ENCODE results near the gene CHAT.

CHAT gene

DNA sequence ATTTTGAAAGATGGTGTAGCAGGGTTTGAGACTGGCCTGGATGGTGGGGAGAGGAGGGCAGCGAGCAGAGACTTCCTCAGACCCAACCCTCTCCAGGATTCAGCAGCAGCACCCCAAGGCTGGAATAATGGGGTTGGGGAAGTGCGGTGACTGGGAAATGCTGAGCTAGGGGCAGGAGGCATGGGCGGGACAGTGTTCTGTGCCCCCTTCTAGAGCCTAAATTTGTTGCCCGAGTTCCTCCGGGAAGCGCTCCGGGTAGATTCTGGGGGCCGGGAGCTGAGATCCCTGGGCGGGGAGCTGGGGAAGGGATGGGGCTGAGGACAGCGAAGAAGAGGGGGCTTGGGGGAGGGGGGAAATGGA, at the start of gene CHAT:
Gene CHAT, plus strand, starts transcription at position 156 of the 360 bp plus-strand sequence. Its CDS starts 153 bp downstream, at position 309.
- peaks cover 66% of the 10 kb centered on the region for H3K27me3 Mint-ChIP-seq
- H3K27ac Mint-ChIP-seq, result no peak within 1 kb of the TSS
- H3K36me3 Mint-ChIP-seq (ENCODE audit: low read depth), result no peaks in the 10 kb centered on the region
- H3K4me1 Mint-ChIP-seq (ENCODE audit: low read depth), result peaks cover 6% of the 10 kb centered on the region
- H3K9me3 Mint-ChIP-seq, result peaks cover 6% of the 10 kb centered on the region
- H3K4me3 Mint-ChIP-seq, result no peak within 1 kb of the TSS

DNA sequence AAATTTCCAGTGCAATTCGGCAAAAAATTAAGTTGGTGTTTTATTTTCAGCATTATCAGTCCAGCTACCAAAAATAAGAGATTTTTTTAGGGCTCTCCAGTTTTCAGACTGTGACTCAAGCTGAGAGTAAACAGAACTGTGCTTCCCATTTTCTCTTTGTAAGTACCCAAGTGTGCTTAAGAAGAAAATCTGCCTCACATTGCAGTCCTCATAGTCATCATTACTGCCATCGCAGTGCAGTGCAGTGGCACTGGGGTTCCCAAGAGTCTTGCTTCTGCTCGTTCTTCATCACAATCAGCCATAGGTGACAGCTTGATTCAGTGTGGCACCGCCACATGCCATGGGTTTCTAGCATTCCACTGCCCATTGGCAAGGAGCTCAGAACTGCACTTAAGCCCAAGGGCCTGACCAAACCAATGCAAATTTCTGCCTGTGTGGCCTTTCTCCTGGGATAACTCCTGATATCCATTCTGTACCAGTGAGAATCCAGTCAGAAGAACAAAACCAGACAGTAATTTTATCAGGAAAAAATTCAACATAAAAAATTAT, 49.3 kb upstream of the CHAT start:
- Mint-ChIP-seq H3K9me3 (peaks cover 4% of the 10 kb centered on the region), H3K36me3 (ENCODE audit: low read depth) (no peaks in the 10 kb centered on the region), H3K4me3 (no peak overlapping the region), H3K4me1 (ENCODE audit: low read depth) (peaks cover 24% of the 10 kb centered on the region), H3K27ac (no peak overlapping the region), H3K27me3 (peaks cover 41% of the 10 kb centered on the region)

DNA sequence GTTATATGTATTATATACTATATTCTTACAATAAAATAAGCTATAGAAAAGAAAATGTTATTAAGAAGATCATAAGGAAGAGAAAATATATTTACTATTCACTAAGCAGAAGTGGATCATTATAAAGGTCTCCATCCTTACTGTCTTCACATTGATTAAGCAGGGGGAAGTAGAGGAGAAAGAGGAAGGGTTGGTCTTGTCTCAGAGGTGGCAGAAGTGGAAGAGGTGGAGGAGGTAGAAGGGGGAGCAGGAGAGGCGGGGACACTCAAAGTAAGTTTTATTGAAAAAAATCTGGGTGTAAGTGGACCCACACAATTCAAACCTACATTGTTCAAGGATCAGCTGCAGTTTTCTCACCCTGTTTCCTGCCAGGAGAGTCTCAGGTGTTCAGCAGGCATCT, 46.0 kb upstream of the CHAT start:
- Mint-ChIP-seq H3K27me3 (peaks cover 47% of the 10 kb centered on the region), H3K4me3 (no peak overlapping the region), H3K9me3 (peaks cover 4% of the 10 kb centered on the region), H3K27ac (peak overlapping the region; percentile 91), H3K36me3 (ENCODE audit: low read depth) (no peaks in the 10 kb centered on the region), H3K4me1 (ENCODE audit: low read depth) (peaks cover 37% of the 10 kb centered on the region)

DNA sequence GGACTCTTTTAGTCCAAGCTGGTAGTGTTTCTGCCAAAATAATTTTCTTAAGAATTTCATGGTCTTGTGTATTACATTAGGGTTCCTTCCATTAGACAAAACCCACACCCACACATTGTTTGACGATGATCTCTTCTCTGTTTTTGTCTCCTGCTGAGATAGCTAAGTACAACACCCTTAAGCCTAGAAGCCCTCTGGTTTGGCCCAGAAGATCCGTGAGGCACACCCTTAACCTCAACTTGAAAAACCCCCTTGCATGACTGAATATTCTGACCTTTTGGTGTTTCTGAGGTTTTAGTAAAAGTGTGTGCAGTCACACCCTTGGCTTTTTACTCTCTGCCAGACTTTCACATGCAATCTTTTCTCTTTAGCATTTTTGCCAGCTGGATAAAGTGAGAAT, 45.6 kb upstream of the CHAT start:
- Mint-ChIP-seq H3K27ac (peak overlapping the region; percentile 91), H3K27me3 (peaks cover 48% of the 10 kb centered on the region), H3K4me3 (peak overlapping the region; percentile 67), H3K9me3 (peaks cover 4% of the 10 kb centered on the region), H3K36me3 (ENCODE audit: low read depth) (no peaks in the 10 kb centered on the region), H3K4me1 (ENCODE audit: low read depth) (peaks cover 37% of the 10 kb centered on the region)

DNA sequence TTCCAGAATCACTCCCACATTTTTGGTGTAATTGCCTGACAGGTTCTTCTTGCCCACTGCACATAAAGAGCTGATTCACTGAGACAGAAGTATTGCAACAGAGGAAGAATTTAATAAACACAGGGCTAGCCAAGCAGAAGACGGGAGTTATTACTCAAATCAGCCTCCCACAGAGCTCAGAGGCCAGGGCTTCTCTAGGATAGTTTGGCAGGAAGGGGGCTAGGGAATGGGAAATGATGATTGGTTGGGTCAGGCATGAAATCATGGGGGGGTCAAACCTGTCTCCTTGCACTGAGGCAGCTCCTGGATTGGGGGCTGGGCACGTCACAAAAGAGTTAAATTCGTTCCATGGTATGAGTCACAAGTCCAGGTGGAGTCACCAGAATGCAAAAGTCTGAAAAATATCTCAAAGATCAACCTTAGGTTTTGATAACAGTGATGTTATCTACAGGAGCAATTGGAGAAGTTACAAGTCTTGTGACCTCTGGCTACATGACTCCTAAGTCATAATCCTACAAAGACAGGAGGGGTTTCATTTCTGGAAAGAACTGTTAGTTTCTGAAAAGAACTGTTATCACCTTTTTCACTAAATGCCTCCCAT, 44.7 kb upstream of the CHAT start:
- peaks cover 4% of the 10 kb centered on the region for H3K9me3 Mint-ChIP-seq
- H3K36me3 Mint-ChIP-seq (ENCODE audit: low read depth), result no peaks in the 10 kb centered on the region
- peaks cover 37% of the 10 kb centered on the region for H3K4me1 Mint-ChIP-seq (ENCODE audit: low read depth)
- peak overlapping the region; percentile 91 for H3K27ac Mint-ChIP-seq
- H3K27me3 Mint-ChIP-seq, result peaks cover 46% of the 10 kb centered on the region
- H3K4me3 Mint-ChIP-seq, result peak overlapping the region; percentile 67

DNA sequence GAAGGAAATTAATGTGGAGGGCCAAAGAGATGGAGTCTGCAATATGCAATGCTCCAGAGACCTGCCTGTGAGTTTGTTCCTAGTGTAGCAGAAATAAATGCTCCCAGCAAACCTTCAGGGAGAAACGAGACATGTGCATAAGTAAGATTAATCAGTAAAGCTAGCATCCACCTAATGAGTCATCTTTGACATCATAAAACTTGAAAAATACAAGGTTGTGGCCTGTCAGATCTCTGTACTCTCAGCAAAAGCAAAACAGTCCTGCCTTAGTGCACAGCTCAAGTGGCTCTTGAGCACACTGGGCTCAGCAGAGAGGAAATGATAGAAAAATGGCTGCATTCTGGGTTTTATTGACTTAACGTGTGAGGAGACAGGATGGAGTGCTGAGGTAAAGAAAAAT, 42.4 kb upstream of the CHAT start:
- Mint-ChIP-seq H3K9me3 (peaks cover 4% of the 10 kb centered on the region), H3K4me3 (no peak overlapping the region), H3K27me3 (peaks cover 36% of the 10 kb centered on the region), H3K36me3 (ENCODE audit: low read depth) (no peaks in the 10 kb centered on the region), H3K27ac (no peak overlapping the region), H3K4me1 (ENCODE audit: low read depth) (peaks cover 37% of the 10 kb centered on the region)

DNA sequence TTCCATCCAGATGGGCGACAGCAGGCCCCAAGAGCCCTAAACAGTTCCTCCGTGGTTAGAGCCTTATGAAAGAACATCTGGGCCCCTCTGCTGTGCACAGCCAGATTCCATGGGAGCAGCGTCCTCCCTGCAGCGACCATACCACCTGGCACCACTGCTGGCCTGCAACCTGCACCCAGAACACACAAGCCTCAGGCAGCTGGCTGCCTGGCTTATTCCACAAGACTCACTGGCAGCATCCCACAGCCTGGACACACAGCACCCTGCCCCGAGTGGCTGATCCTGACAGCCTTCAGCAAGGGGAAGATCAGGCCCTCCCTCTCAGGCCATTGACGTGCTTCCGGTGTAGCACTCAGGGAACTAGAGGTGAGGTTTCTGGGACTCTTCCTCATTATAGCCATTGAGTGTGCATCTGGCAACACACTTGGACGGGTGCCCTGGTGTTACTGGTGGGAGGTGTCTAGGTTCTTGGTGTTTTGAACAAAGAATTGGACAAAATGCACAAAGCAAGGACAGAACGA, 41.2 kb upstream of the CHAT start:
- Mint-ChIP-seq H3K27ac (no peak overlapping the region), H3K4me1 (ENCODE audit: low read depth) (peaks cover 32% of the 10 kb centered on the region), H3K36me3 (ENCODE audit: low read depth) (no peaks in the 10 kb centered on the region)

DNA sequence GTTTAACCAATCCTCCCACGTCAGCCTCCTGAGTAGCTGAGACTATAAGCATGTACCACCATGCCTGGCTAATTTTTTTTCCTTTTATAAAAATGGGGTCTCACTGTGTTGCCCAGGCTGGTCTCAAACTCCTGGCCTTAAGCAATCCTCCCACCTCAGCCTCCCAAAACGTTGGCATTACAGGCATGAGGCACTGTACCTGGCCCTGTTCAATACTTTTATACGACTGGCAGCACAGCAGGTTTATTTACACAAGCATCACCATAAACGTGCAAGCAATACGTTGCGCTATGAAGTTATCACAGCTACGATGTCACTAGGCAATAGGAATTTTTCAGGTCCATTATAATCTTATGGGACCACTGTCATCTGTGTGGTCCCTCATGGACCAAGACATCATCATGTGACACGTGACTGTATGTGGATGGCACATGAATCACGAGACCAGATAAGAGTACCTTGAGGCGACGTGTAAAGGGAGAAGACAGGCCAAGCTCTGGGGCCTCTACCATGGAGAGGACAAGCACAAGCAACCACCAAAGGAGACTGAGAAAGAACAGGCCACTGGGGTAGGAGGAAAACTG, 38.3 kb upstream of the CHAT start:
- no peak overlapping the region for H3K27ac Mint-ChIP-seq

More for the DNA sequence above, 41.2 kb upstream of the CHAT start:
- no peak overlapping the region for H3K4me3 Mint-ChIP-seq
- H3K9me3 Mint-ChIP-seq, result peaks cover 4% of the 10 kb centered on the region
- H3K27me3 Mint-ChIP-seq, result peaks cover 40% of the 10 kb centered on the region

DNA sequence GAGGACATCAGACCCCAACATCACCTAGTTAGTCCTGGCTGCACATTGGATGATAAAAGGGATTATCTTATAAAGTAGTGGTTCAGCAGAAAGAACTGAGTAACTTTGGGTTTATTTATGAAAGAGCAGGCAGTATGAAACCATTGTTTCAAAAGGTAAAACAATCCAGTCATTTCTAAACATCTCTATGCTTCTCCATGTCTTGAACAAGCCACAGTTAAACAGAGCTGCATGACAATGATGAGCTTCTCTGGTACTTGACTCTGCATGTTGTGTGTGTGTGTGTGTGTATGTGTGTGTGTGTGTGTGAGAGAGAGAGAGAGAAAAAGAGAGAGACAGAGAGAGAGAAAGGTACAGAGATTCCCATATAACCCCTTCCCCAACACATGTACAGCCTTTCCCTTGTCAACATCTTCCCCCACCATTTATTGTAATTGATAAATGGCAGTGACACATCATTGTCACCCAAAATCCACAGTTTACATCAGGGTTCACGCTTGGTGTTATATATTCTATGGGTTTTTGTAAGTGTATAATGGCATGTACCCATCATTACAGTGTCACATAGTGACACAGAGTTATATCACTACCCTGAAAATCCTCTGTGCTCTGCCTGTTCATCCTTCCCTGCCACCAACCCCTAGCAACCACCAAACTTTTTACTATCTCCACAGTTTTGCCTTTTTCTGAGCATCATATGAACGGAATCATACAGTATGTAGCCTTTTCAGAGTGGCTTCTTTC, 36.5 kb upstream of the CHAT start:
- no peak overlapping the region for H3K27ac Mint-ChIP-seq
- H3K9me3 Mint-ChIP-seq, result no peaks in the 10 kb centered on the region
- no peaks in the 10 kb centered on the region for H3K36me3 Mint-ChIP-seq (ENCODE audit: low read depth)
- no peak overlapping the region for H3K4me3 Mint-ChIP-seq
- H3K4me1 Mint-ChIP-seq (ENCODE audit: low read depth), result no peaks in the 10 kb centered on the region
- peaks cover 28% of the 10 kb centered on the region for H3K27me3 Mint-ChIP-seq

More for the DNA sequence above, 38.3 kb upstream of the CHAT start:
- Mint-ChIP-seq H3K36me3 (ENCODE audit: low read depth) (no peaks in the 10 kb centered on the region), H3K4me3 (no peak overlapping the region), H3K4me1 (ENCODE audit: low read depth) (peaks cover 6% of the 10 kb centered on the region), H3K9me3 (no peaks in the 10 kb centered on the region), H3K27me3 (peaks cover 30% of the 10 kb centered on the region)

DNA sequence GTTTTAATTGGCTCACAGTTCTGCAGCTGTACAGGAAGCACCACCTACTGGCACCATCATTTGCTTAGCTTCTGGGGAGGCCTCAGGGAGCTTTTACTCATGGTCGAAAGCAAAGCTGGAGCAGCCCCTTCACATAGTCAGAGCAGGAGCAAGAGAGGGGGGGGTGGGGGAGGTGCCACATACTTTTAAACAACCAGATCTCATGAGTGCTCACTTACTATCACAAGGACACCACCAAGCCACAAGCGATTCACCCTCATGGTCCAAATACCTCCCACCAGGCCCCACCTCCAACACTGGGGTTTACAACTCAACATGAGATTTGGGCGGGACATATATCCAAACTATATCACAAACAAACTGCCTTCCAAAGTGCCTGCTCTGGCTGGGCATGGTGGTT, 35.4 kb upstream of the CHAT start:
- H3K27me3 Mint-ChIP-seq, result peaks cover 31% of the 10 kb centered on the region
- H3K27ac Mint-ChIP-seq, result no peak overlapping the region
- no peak overlapping the region for H3K4me3 Mint-ChIP-seq
- H3K4me1 Mint-ChIP-seq (ENCODE audit: low read depth), result no peaks in the 10 kb centered on the region
- H3K9me3 Mint-ChIP-seq, result no peaks in the 10 kb centered on the region
- no peaks in the 10 kb centered on the region for H3K36me3 Mint-ChIP-seq (ENCODE audit: low read depth)

DNA sequence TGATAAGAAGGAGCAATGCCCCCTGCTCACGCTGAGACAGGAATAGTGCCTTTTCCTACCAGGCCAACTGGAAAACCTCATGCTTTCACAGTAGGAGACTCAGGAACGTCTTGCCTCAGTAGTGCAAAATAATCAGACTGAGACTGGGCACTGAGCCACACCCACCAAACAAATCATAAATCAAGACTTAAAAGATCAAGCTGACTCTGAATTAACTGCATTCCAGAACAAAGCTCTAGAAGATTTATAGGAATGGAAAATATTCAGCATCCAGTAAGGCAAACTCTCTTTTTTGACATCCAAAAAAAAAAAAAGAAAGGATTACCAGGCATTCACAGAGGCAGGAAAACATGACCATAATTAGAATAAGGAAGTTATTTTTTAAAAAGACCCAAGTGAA, 34.2 kb upstream of the CHAT start:
- Mint-ChIP-seq H3K27me3 (peaks cover 34% of the 10 kb centered on the region), H3K4me1 (ENCODE audit: low read depth) (no peaks in the 10 kb centered on the region), H3K4me3 (no peak overlapping the region), H3K27ac (no peak overlapping the region), H3K36me3 (ENCODE audit: low read depth) (no peaks in the 10 kb centered on the region), H3K9me3 (no peaks in the 10 kb centered on the region)

DNA sequence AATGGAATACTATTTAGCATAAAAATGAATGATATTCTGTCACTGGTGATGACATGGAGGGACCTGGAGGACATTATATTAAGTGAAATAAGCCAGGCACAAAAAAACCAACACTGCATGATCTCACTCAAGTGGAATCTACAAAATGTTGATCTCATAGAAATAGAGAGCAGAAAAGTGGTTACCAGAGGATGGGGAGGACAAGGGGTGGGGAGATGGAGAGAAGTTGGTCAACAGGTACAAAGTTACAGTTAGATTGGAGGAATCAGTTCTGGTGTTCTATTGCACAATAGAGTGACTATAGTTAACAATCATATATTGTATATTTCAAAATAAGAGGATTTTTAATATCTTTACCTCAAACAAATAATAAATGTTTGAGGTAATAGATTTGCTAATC, 28.4 kb upstream of the CHAT start:
- H3K9me3 Mint-ChIP-seq, result peaks cover 6% of the 10 kb centered on the region
- peaks cover 34% of the 10 kb centered on the region for H3K27me3 Mint-ChIP-seq

DNA sequence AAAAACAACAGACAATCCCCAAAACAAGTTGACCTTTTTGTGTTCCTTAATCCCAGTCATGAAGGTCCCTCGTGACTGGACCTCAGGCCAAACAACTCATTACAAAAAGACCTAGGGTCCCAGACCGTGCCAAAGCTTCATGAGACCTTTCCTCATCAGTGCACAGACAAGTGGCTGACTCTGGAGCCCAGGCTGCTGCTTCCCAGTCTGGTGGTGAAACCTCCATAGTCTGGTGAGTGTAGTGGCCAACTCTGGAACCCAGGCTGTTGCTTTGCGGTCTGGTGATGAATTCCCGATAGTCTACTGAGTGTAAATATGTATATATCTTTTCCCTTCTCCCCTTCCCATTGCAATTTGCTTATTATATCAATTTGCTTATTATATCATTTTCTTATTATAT, 25.9 kb upstream of the CHAT start:
- Mint-ChIP-seq H3K9me3 (peaks cover 6% of the 10 kb centered on the region), H3K27ac (no peak overlapping the region), H3K4me1 (ENCODE audit: low read depth) (no peaks in the 10 kb centered on the region), H3K27me3 (peaks cover 25% of the 10 kb centered on the region), H3K4me3 (no peak overlapping the region), H3K36me3 (ENCODE audit: low read depth) (no peaks in the 10 kb centered on the region)

More for the DNA sequence above, 28.4 kb upstream of the CHAT start:
- Mint-ChIP-seq H3K4me3 (no peak overlapping the region), H3K36me3 (ENCODE audit: low read depth) (no peaks in the 10 kb centered on the region), H3K4me1 (ENCODE audit: low read depth) (no peaks in the 10 kb centered on the region), H3K27ac (no peak overlapping the region)

DNA sequence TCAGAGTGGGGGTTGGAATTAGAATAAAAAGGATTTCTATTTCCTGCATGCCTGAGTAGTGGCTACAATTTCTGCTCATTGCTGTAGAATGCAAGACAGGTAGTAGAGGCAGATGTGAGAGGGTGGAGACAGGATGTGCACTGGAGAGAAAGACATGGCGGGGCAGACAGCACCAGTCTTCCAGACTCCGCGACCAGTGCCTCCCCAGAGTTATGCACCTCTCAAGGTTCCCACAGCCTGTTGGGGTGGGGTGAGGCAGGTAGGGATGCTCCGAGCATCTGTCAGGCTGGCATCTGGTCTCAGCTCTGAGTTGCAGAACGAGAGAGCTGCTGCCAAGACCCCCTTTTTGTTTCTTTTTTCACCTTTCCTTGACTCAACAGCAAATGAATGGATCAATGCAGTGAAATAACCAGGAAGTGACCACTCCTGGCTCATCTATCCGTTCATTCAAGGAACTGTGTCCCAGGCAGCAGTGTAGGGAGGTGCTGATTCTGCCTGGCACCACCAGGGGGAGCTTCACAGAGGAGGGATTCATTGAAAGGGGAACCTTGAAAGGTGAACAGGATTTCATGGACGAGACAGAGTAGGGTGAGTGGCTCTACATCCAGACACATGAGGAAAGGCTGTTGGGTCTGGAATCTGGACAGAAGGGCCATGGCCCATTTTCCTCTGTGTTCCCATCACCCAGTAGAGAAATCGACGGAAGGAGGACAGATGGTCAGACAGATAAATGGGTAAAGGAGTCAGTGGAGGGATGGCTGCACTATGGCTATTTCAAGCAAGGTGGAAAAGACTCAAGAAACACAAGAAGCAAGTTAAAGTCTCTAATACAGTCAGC, 20.9 kb upstream of the CHAT start:
- Mint-ChIP-seq H3K36me3 (ENCODE audit: low read depth) (no peaks in the 10 kb centered on the region), H3K27me3 (peaks cover 9% of the 10 kb centered on the region), H3K4me1 (ENCODE audit: low read depth) (no peaks in the 10 kb centered on the region), H3K9me3 (peaks cover 6% of the 10 kb centered on the region), H3K4me3 (no peak overlapping the region), H3K27ac (peak overlapping the region; percentile 7)
